B cell (primary cell): Measurements from ENCODE around the gene TRAF4.

ENCODE experiments used
- EZH2 ChIP-seq: IDR thresholded peaks from 2 replicates; pipeline ENCODE4 v1.6.1; 2012; ENCODE audit warnings: borderline replicate concordance, low read depth, mild to moderate bottlenecking, moderate library complexity, low read length; ENCODE audit not compliant: insufficient read depth, poor library complexity, severe bottlenecking
- TF ChIP-seq, protein P1 (sequence below): fragments of 200-600 bp; IDR thresholded peaks from one replicate; pipeline ENCODE4 v1.8.0; 2022; ENCODE audit warnings: antibody characterized with exemption, mild to moderate bottlenecking

DNA sequence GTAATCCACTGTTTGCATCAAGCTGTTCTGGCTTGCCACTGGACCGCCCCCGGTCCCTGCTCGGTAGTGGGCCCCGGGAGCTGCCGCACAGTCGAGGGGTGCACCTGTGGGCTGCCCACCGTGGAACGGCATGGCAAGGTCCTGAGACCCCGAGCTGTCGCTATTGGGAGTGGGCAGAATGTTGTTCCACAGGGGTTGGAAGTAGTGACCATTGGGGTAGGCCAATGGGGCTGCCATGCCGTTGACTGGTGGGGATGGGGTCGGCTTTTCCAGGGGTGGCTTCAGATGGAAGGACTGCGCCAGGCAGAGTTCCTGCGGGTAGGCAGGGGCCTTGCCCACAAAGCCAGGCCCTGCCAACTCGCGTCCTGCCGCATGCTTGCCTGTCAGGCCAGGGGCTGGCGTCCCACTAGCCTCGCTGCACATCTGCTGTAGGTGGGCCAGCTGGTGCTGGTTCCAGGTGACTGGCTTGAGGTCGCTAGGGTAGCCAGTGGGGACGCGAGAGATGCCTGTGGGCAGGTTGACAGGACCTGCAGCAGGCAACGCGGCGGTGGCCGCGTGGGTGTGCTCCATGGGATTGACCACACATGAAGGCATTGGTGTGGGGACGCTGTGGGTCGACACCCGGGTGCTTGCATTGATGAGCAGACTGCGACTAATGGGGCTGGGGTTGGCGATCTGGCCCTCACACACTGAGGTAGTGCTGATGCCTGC lies 14.8 kb downstream of the TRAF4 start:
- TF ChIP-seq, protein P1, sequence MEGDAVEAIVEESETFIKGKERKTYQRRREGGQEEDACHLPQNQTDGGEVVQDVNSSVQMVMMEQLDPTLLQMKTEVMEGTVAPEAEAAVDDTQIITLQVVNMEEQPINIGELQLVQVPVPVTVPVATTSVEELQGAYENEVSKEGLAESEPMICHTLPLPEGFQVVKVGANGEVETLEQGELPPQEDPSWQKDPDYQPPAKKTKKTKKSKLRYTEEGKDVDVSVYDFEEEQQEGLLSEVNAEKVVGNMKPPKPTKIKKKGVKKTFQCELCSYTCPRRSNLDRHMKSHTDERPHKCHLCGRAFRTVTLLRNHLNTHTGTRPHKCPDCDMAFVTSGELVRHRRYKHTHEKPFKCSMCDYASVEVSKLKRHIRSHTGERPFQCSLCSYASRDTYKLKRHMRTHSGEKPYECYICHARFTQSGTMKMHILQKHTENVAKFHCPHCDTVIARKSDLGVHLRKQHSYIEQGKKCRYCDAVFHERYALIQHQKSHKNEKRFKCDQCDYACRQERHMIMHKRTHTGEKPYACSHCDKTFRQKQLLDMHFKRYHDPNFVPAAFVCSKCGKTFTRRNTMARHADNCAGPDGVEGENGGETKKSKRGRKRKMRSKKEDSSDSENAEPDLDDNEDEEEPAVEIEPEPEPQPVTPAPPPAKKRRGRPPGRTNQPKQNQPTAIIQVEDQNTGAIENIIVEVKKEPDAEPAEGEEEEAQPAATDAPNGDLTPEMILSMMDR = no peak
- no peak for TF ChIP-seq EZH2
